A673 (cell line): ENCODE measurements around the gene FMN2. TPM values are rescaled to one million over a fixed set of nuclear protein-coding genes. Genes with fewer than 3 reads are reported as not detected.

Source experiments
- BruUV-seq: library from RNA; stranded (reverse); fragments of 400-500 nt; replicated peaks from 2 replicates; lab custom pipeline; 2021; lab: Mats Ljungman, UMichigan
- CTCF ChIA-PET: fragments of 300-600 bp; sonication (Branson Sonifier 250); formaldehyde crosslinking; loops from one replicate; lab custom pipeline; 2022; ENCODE audit warnings: antibody characterized with exemption; lab: Charles Lee
- POLR2A ChIA-PET: fragments of 300-600 bp; sonication (Branson Sonifier 250); formaldehyde crosslinking; loops from one replicate; lab custom pipeline; 2022; ENCODE audit warnings: antibody characterized with exemption; ENCODE audit not compliant: low non-redundant PET; lab: Charles Lee
- DNase-seq: peaks from one replicate; pipeline ENCODE4 v3.0.0-alpha.2; 2015; ENCODE audit warnings: low spot score
- H3K27ac ChIP-seq: fragments of 200-600 bp; sonication (generic); 2 replicates; pipeline ENCODE4 v1.5.1; 2016; ENCODE audit warnings: mixed run types, low read depth, mild to moderate bottlenecking, mixed read lengths, antibody characterized with exemption, low read length; ENCODE audit not compliant: poor library complexity, severe bottlenecking
- H3K27me3 ChIP-seq: fragments of 200-600 bp; sonication (generic); replicated peaks from 2 replicates; pipeline ENCODE4 v1.6.1; 2017; ENCODE audit warnings: mixed run types, low read depth, mild to moderate bottlenecking, mixed read lengths, antibody characterized with exemption, low read length; ENCODE audit not compliant: insufficient read depth, poor library complexity
- H3K36me3 ChIP-seq: fragments of 200-600 bp; sonication (generic); 2 replicates; pipeline ENCODE4 v1.6.1; 2016; ENCODE audit warnings: mixed run types, mild to moderate bottlenecking, mixed read lengths, antibody characterized with exemption, low read length; ENCODE audit not compliant: insufficient read depth, poor library complexity, severe bottlenecking
- H3K4me1 ChIP-seq: fragments of 200-600 bp; sonication (generic); 2 replicates; pipeline ENCODE4 v1.6.1; 2017; ENCODE audit warnings: mixed run types, mild to moderate bottlenecking, mixed read lengths, antibody characterized with exemption, low read length; ENCODE audit not compliant: insufficient read depth, poor library complexity, severe bottlenecking
- H3K4me3 ChIP-seq: fragments of 200-600 bp; sonication (generic); 2 replicates; pipeline ENCODE4 v1.5.1; 2016; ENCODE audit warnings: low read depth, mixed run types, mild to moderate bottlenecking, mixed read lengths, low read length; ENCODE audit not compliant: poor library complexity, severe bottlenecking
- H3K9me3 ChIP-seq: fragments of 200-600 bp; sonication (generic); 2 replicates; pipeline ENCODE4 v1.6.1; 2016; ENCODE audit warnings: mixed run types, low read depth, mild to moderate bottlenecking, mixed read lengths, antibody characterized with exemption, low read length; ENCODE audit not compliant: poor library complexity, severe bottlenecking
- CTCF ChIP-seq: fragments of 300-800, 200-600 bp; sonication (generic); conservative IDR thresholded peaks from 2 replicates; pipeline ENCODE4 v1.5.1; 2017; ENCODE audit warnings: low read depth, mild to moderate bottlenecking, antibody characterized with exemption, low read length, moderate library complexity, mixed read lengths
- EZH2 ChIP-seq: fragments of 200-600 bp; sonication (generic); IDR thresholded peaks from 2 replicates; pipeline ENCODE4 v1.6.1; 2017; ENCODE audit warnings: borderline replicate concordance, low read depth, mild to moderate bottlenecking, mixed read lengths, antibody characterized with exemption, low read length; ENCODE audit not compliant: poor library complexity, severe bottlenecking
- intact Hi-C: fragments of 100-400 bp; cut with micrococcal nuclease; formaldehyde crosslinking; loops from one replicate; pipeline ENCODE4 v1.10.0; 2022; ENCODE audit not compliant: unreplicated experiment
- total RNA-seq: library from RNA; stranded (reverse); gene quantifications from 2 replicates; pipeline ENCODE4 v1.2.3, GENCODE V29; 2021

The FMN2 gene
- total RNA-seq, 1 experiment from 2014 or later, result not detected

- BruUV-seq, result no TSS peak
- Histone ChIP-seq H3K4me1 (no peaks in the 10 kb centered on the region), H3K27me3 (peaks cover 7% of the 10 kb centered on the region), H3K36me3 (no peaks in the 10 kb centered on the region), H3K4me3 (no peak overlapping the region), H3K27ac (no peak overlapping the region), H3K9me3 (no peaks in the 10 kb centered on the region)
- TF ChIP-seq EZH2, result no peak
- no peak for DNase-seq
- ChIA-PET CTCF (no interaction called here), POLR2A (no interaction called here)
- intact Hi-C loops, result loop anchor here (5.0 kb wide), 1 partner anchor 498 kb away; no protein-coding TSS in a partner anchor
These were observed 102.4 kb downstream of the FMN2 start for GRCh38 chr1:240194120-240194519.

- no peaks in the 10 kb centered on the region for H3K9me3 ChIP-seq
- intact Hi-C loops, result no loop called here
- TF ChIP-seq CTCF, result no peak
- TF ChIP-seq EZH2, result no peak
- POLR2A ChIA-PET, result no interaction called here
- no TSS peak for BruUV-seq
- no peak overlapping the region for H3K27ac ChIP-seq
- no peaks in the 10 kb centered on the region for H3K27me3 ChIP-seq
- no peaks in the 10 kb centered on the region for H3K36me3 ChIP-seq
- no peak for DNase-seq
- no peak overlapping the region for H3K4me3 ChIP-seq
- CTCF ChIA-PET, result no interaction called here
- no peaks in the 10 kb centered on the region for H3K4me1 ChIP-seq
These were observed 106.7 kb downstream of the FMN2 start for GRCh38 chr1:240198376-240198775.

GRCh38 chr1:240199758-240200645, 108.3 kb downstream of the FMN2 start:
- Histone ChIP-seq H3K27me3 (no peaks in the 10 kb centered on the region), H3K27ac (no peak overlapping the region), H3K4me1 (no peaks in the 10 kb centered on the region), H3K36me3 (no peaks in the 10 kb centered on the region), H3K4me3 (no peak overlapping the region), H3K9me3 (no peaks in the 10 kb centered on the region)
- intact Hi-C loops, result no loop called here
- TF ChIP-seq CTCF, result no peak
- TF ChIP-seq EZH2, result no peak
- BruUV-seq, result no TSS peak
- DNase-seq, result no peak
- POLR2A ChIA-PET, result no interaction called here
- CTCF ChIA-PET, result no interaction called here
